T-helper 2 cell (primary cell): ENCODE data around the gene PTPRJ.
A peak's percentile ranks its signal among the peaks of the same experiment; 100 is the strongest.
"Not testable (repeated sequence)": the region's sequence is repeated elsewhere in the genome, so short reads cannot be mapped to it uniquely, and the experiment has no call there.

Source experiments
- DNase-seq, 5 experiments: peaks; one replicate each; pipeline versions ENCODE4 v3.0.0 to v3.0.0-alpha.2; 2012 to 2022
- total RNA-seq, 2 donors: gene quantifications; one replicate each; lab custom pipeline; 2026; lab: John Stamatoyannopoulos, UW

PTPRJ gene
- 59.2 to 87.6 reads per million in 2 donors for total RNA-seq

DNA sequence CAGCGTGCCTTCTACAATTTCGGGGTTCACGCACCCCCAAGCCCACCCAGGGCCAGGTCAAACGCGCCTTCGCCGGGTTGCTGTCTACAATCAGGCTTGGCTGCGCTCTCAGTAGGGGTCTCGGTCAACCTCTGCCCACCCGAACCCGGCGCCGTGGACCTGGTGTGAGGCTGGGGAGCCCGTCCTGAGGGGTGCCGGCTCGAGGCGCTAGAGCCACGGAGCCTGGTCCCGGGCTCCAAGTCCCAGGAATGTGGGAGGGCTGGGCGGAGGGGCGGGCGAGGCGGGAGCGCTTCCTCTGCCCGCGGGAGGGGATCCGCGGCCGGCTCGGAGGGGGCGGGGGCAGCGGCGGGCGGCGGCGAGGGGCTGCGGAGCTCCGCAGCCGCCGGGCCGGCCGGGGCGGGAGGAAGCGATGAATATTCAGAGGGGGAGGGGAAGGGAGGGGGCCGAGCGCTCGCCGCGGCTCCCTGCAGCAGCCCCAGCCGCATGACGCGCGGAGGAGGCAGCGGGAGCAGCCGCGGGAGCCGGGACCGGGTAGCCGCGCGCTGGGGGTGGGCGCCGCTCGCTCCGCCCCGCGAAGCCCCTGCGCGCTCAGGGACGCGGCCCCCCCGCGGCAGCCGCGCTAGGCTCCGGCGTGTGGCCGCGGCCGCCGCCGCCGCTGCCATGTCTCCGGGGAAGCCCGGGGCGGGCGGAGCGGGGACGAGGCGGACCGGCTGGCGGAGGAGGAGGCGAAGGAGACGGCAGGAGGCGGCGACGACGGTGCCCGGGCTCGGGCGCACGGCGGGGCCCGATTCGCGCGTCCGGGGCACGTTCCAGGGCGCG is at the start of gene PTPRJ:
Gene PTPRJ (plus strand): TSS at position 472 of the 819 bp plus-strand sequence. CDS start 354 bp downstream, outside the sequence.
- DNase-seq: peak; percentile 40 to 70 (median 61)

DNA sequence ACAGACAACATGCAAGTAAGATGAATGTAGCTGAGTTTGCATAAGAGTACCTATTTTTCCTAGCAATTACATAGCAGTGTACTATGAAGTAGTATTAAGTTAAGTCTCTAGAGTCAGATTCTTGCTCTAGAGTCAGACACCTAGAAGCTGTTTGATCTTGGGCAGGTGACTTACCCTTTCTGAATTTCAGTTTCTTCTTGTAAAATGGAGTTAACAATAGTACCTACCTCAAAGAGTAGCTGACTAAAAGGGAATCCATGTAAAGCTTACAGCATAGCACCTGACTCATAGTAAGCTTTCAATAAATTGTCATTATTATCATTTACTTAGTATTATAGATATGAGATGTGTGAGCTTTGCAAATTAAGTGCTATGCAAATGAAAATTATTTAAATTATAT is 47.8 kb upstream of the PTPRJ start:
- DNase-seq: no peak

GRCh38 chr11:47933797-47934196 is 46.6 kb upstream of the PTPRJ start:
- not testable (repeated sequence) for DNase-seq

DNA sequence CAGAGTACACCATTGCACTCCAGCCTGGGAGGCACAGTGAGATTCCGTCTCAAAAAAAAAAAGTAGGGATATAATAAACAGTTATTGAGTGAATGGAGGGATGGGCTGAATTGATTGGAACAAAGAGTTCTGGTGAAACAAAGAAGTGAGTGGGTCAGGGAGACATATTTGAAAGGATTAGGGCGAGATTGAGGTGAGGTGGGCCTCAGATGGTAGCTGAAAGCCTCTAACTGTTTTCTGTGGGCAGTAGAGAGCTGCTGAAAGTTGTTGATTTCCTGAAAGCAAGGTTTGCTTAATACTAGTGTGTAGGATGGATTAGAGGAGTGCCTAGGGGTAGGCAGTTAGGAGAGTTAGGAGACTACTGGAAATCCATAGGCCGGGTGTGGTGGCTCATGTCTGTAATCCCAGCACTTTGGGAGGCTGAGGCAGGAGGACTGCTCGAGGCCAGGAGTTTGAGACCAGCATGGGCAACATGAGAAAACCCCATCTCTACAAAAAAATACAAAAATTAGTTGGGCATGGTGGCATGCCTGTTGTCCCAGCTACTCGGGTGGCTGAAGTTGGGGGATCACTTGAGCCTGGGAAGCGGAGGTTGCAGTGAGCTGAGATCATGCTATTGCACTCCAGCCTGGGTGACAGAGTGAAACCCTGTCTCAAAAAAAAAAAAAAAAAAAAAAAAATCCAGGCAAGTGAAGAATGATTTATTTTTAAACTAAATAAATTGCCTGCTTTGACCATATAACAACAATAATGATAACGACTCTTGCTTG is 41.4 kb upstream of the PTPRJ start:
- DNase-seq: no peak

DNA sequence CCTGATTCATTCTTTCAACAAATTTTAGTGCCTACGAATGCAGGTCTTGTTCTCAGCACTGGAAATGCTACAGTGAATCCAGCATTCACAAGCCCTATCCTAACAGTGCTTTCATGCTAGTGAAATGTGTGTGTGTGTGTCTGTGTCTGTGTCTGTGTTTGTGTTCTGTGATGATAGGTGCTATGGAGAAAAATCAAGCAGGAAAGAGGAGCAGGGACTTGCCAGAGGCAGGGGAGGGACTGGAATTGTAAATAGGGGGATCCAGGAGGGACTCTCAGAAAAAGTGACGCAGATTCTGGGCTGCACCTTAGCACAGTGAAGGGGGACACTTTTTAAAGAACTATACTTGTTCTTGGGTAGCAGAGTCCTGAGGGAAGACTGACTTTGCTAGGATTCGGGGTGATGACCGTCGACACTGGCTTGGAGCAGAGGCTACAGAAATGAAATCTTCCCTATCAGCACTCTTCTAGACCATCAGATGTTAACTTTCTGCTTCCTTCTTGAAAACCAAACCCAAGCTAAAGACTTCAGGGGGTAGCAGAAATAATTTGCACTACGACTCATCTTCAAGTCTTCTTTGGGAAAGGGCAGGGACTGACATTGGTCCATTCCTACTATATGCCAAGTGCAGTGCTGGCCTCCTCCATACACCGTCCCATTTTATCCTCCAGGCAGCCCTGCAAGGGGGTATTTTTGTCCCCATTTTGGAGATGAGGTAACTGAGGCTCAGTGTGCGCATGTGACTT is 39.3 kb upstream of the PTPRJ start:
- DNase-seq: no peak

DNA sequence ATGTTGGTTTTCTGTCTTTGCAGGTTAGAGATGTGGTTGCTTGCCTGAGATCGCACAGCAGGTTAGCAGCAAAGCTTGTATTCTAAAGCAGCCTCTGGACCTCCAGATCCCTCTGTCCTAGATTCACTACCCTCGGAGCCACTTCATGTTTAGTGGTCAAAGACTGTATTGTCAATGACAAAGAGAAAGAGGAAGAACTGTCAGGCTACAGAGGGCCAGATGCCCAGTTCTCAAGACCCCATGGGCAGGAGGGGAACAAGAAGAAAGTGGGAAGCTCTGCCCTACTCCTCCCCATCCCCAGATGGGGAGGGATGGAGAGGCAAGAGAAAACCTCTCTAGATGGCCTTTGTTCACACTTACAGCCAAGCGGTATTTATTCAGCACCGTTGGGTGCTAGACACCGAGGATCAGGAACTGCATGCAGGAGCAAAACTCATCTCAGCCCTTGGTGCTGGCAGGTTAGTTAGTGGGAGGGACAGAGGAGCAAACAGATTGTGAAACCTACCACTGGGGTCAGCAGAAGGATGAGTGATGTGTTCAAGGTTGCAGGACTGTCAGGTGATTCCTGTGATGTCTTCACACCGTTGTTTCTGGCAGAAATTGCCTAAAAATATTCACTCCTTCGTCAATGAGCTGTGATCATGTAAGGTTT is 38.3 kb upstream of the PTPRJ start:
- no peak for DNase-seq

DNA sequence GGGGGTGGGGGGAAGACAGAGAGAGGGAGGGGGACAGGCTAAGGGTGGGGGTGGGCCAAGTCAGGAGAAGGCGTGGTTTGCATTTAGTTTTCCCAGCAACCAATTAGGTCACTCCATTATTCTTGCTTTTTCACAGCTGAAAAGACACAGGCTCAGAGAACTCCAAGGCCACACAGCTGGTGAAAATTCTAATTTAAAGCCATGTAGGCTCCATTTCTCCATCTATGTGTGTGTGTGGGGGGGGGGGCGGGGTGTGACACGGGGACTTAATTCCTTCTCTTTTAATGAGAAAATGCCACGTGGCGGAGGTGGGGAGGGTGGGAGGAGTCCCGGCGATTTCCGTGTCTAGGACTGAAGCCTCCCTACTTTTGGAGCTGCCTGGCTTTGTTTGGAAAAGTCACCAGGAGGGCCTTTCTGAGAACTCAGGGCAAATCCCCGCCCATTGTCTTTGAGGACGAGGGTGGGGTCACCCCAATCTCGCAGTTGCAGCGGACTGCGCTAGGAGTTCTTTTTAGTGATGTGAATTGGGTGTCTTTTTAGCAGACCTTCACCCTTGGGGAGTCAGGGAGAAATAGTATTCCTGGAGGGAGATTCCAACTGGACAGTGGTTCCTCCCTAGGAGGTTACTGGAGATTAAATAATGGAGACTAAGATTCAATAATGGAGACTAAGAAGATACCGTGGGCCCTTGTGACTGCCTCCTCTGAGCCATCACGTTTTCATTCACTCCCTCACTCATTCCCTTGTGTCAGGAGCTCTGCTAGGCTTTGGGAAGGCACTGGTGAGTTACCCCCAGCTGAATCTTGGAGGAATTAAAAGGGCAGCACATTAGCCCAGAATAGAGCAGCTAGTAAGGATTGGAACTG is 36.4 kb upstream of the PTPRJ start:
- DNase-seq: no peak

DNA sequence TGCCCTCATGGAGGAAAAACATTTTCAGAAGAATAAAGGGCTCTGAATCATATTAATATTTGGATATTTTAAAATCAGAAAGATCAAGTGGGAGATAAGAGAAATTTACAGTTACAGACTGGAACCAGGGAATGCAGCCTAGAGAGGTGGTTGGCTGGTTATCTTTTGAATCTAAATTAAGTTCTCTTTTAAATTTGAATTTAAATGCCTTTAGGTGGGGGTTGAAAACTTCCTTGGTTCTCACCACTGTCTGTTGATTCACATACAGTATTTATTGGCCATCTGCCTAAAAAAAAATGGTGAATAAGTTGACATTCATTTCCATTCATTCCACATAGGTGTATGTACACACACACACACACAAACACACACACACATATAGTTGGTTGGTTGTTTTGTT is 35.7 kb upstream of the PTPRJ start:
- DNase-seq: no peak

DNA sequence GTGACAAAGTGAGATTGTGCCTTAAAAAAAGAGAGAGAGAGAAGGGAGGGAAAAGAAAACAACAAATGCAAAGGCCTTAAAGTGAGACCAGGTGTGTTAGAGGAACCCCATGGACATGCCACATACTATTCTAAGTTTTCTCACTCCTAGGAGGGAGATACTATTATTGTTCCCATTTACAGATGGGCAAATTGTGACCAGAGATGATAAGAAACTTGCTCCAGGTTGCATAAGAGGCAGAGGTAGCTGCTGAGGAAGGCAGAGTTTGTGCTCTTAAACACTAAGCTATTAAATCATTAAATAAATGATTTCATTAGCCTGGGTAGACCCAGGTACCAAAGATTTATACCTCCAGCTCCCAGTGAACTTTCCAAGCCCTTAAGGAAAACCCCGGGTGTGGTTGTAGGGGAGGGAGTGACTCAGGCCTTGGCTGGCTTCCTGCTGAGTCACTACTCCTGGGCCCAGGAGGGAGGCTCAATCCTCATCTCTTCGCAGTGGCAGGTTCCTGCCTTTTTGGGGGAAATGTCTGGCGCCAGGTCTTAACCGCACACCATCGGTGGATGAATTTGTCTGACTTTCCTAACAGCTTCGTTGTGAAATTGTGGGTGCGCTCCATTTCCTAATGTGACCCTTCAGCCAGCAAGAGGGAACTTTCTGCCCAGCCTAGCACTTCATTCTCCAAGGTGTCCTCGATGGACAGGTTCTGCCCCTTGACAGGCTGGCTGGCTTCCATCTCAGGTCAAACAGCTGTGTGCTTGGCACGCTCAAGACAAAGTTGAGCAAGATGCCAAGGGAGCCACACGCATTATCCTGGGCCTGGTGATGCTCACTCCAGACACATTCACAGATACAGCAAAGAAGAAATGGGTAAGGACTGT is 33.4 kb upstream of the PTPRJ start:
- DNase-seq: peak in 1 of 5 experiments; percentile 4

DNA sequence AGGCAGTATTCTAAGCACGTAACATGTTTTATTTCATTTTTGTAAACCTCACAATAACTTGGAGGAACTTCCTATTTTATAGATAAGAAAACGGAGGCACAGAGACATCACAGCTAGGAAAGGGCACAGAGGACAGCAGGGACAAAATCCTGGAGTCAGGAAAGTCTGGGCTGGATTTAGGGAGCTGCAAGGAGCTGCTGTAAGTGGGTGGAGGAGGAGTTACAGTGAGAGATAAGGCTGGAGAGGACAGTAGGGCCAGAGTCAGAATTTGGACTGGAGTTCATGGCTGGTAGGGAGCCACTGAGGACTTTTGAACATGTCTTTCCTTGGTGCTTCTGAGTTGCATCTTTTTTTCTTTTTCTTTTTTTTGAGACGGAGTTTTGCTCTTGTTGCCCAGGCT is 32.2 kb upstream of the PTPRJ start:
- no peak for DNase-seq

DNA sequence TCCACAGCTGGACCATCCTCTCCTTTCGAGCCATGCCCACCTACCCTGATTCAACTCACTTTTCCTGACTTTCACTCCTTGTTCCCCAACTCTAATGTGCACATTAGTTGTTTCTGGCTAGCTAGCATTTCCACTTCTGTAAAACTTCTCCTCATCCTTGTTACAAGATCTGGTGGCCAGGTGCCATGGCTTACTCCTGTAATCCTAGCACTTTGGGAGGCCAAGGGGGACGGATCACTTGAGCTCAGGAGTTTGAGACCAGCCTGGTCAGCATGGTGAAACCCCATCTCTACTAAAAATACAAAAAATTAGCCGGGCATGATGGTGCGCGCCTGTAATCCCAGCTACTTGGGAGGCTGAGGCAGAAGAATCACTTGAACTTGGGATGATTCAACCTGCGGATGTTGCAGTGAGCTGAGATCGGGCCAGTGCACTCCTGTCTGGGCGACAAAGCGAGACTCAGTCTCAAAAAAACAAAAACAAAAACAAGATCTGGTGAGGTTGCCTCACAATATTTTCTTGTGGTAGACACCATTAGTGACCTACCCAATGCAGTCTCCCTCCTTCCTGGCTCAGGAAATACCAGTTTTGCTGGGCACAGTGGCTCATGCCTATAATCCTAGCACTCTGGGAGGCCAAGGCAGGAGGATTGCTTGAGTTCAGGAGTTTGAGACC is 31.2 kb upstream of the PTPRJ start:
- DNase-seq: not testable (repeated sequence)

DNA sequence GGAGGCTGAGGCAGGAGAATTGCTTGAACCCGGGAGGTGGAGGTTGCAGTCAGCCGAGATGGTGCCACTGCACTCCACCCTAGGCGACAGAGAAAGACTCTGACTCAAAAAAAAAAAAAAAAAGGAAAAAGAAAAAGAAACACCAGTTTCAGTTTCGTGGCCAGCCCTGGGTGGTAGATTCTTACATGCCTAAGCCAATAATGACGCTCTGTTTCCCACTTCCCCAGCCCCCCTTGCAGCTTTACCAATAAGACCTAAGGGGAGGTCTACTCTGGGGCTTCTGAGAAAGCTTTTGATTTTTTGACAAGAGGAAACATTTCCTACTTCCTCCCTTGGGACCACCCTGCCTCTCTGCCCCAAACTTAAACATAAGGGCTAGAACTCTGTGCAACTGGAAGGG is 30.0 kb upstream of the PTPRJ start:
- DNase-seq: peak in 4 of 5 experiments; percentile 7 to 88 (median 39)

- DNase-seq: not testable (repeated sequence)
Observed at GRCh38 chr11:47951504-47951903, 28.9 kb upstream of the PTPRJ start.

DNA sequence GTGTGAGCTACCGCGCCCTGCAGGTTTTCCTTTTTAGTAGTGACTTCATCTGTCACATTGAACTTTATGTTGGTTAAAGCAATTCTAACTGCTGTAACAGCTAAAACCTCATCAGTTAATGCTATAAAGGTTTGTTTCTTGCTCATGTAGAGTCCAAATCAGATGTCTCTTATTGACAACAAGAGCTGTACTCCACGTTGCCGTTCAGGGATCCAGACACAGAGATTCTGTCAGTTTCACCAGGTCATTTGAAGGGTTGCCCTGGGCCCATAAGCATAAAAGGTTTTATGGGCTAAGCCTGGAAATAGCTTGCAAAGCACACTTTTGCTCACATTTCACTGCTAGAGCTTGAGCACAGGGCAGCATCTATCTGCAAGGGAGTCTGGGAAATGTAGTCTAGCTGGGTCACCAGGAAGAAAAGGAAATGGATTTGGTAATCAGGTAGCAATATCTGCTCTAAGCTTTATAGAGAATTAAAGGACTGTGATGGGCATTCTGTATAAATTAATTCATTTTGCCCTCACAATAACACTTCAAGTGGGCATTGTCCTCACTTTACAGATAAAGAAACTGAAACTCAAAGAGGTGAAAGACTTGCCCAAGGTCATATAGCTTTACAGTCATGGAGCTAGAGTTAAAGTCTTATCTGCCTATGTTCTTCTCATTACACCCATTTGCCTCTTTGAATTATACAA is 25.2 kb upstream of the PTPRJ start:
- DNase-seq: peak in 1 of 5 experiments; percentile 35

- DNase-seq: no peak
Observed at GRCh38 chr11:47960015-47960414, 20.3 kb upstream of the PTPRJ start.

GRCh38 chr11:47961383-47961782 is 19.0 kb upstream of the PTPRJ start:
- no peak for DNase-seq

- DNase-seq: no peak
Observed at GRCh38 chr11:47964546-47964945, 15.8 kb upstream of the PTPRJ start.

DNA sequence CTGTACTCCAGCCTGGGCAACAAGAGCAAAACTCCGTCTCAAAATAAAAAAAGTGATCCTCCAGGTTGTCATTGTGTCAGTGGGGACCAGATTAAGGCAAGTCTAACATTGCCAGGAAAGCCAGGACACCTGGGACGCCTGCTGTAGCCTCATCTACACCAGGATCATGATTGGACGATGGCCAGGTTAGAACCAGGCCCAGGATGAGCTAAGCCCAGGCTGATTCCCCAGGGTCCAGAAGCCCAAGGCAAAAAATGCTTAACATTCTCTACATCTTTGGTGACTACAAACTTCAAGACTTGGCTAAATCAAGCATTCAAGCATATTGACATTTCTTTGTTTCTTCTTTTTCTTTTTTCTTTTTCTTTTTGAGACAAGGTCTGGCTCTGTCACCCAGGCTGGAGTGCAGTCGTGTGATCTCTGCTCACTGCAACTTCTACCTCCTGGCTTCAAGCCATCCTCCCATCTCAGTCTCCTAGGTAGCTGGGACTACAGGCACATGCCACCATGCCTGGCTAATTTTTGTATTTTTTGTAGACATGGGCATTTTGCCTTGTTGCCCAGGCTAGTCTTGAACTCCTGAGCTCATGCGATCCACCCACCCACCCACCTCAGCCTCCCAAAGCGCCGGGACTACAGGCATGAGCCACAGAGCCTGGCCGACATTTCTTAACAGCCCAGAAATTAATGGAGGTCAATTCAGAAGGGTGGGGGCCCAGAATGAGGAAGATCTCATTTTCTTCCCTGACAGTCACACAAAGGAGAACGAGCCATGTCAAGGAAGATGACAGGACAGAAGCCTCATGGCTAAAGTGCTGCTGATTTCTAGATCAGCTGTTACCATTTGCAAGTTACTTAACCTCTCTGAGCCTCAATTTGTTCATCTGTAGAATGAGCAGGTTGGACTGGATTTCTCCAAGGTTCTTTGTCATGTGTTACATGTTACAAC is 12.5 kb upstream of the PTPRJ start:
- no peak for DNase-seq
